Astrocyte of the cerebellum (primary cell): ENCODE data around the gene OPCML.
"Not testable (repeated sequence)": the region's sequence is repeated elsewhere in the genome, so short reads cannot be mapped to it uniquely, and the experiment has no call there.

ENCODE experiments used
- DNase-seq: peaks from one replicate; pipeline ENCODE4 v3.0.0-alpha.2; 2011; ENCODE audit warnings: low read depth
- H3K4me3 ChIP-seq: 2 replicates; pipeline ENCODE4 v1.5.1; 2011; ENCODE audit warnings: mild to moderate bottlenecking, low read depth, low read length, moderate library complexity
- CTCF ChIP-seq: IDR thresholded peaks from 2 replicates; pipeline ENCODE4 v1.5.1; 2012; ENCODE audit warnings: low read length, low read depth, moderate library complexity, mild to moderate bottlenecking; ENCODE audit errors: missing control alignments
- in situ Hi-C: cut with HindIII; loops from 2 replicates; pipeline ENCODE4 v1.10.0; 2017; ENCODE audit warnings: low sequenced_read_pairs

Gene OPCML

GRCh38 chr11:132373405-132374143 lies 1158.7 kb downstream of the OPCML start:
- no peak overlapping the region for H3K4me3 ChIP-seq
- in situ Hi-C loops = no loop called here
- no peak for DNase-seq
- no peak for TF ChIP-seq CTCF

GRCh38 chr11:132370114-132370513 lies 1162.2 kb downstream of the OPCML start:
- in situ Hi-C loops, DNase-seq, H3K4me3 ChIP-seq: not testable (repeated sequence)

GRCh38 chr11:132367293-132367692 lies 1165.0 kb downstream of the OPCML start:
- DNase-seq = no peak

GRCh38 chr11:132365650-132366049 lies 1166.7 kb downstream of the OPCML start:
- H3K4me3 ChIP-seq = no peak overlapping the region
- no peak for DNase-seq
- in situ Hi-C loops = no loop called here
- TF ChIP-seq CTCF = no peak

More at GRCh38 chr11:132367293-132367692, 1165.0 kb downstream of the OPCML start:
- in situ Hi-C loops = no loop called here
- H3K4me3 ChIP-seq = no peak overlapping the region
- no peak for TF ChIP-seq CTCF
